Measurements from ENCODE around the gene EYS. TPM values are rescaled to one million over a fixed set of nuclear protein-coding genes. Genes with fewer than 3 reads are reported as not detected.

The EYS gene
- total RNA-seq, 1 experiment from 2014 or later, result not detected

GRCh38 chr6:63676412-63677114 is 2030.5 kb downstream of the EYS start:
- H3K9me3 ChIP-seq (ENCODE audit: control insufficient read depth, low read depth, low read length), result no peaks in the 10 kb centered on the region
- no peak overlapping the region for H3K4ac ChIP-seq (ENCODE audit: low read depth, low read length)
- DNase-seq, result no peak
- Mint-ChIP-seq H3K9me3 (no peaks in the 10 kb centered on the region), H3K27me3 (ENCODE audit: low read depth) (no peaks in the 10 kb centered on the region), H3K27ac (no peak overlapping the region), H3K4me3 (no peak overlapping the region), H3K4me1 (peaks cover 11 to 20% of the 10 kb centered on the region in 2 experiments), H3K36me3 (ENCODE audit: insufficient read depth in 1 of 3, low read depth in 3 of 3) (peaks cover 4 to 20% (median 18%) of the 10 kb centered on the region in 3 experiments; a peak in 6 of 7 replicates)
- no peaks in the 10 kb centered on the region for H3K23me2 ChIP-seq (ENCODE audit: insufficient read length, low read depth, low read length, poor library complexity, severe bottlenecking)
- no peak overlapping the region for H4K91ac ChIP-seq (ENCODE audit: insufficient read length, low read depth, low read length)
- H4K20me1 ChIP-seq (ENCODE audit: control insufficient read depth, insufficient read depth, insufficient read length), result no peaks in the 10 kb centered on the region
- no peak overlapping the region for H2BK120ac ChIP-seq (ENCODE audit: low read depth, low read length, poor library complexity, severe bottlenecking)
- H2BK5ac ChIP-seq (ENCODE audit: insufficient read length, low read length), result no peak overlapping the region
- H4K5ac ChIP-seq (ENCODE audit: insufficient read length, low read depth, low read length), result no peak overlapping the region
- no peak overlapping the region for H2BK15ac ChIP-seq (ENCODE audit: low read depth, low read length)
- no peak overlapping the region for H3K18ac ChIP-seq (ENCODE audit: insufficient read length, low read depth, low read length)
- no CpG with 5 or more reads among the region's 3 CpGs for WGBS (ENCODE audit: extremely low coverage, insufficient read length, low lambda C conversion rate)
- H3T11ph ChIP-seq (ENCODE audit: low read length), result no peak overlapping the region
- peaks cover 4% of the 10 kb centered on the region for H3K79me1 ChIP-seq (ENCODE audit: insufficient read depth, low read depth, low read length, poor library complexity, severe bottlenecking)
- no peak for TF ChIP-seq CTCF (conservative IDR thresholded peaks at IDR 0.05)
- H3K4me2 ChIP-seq (ENCODE audit: insufficient read depth, insufficient read length, low read length), result no peak overlapping the region
- no peak overlapping the region for H2BK12ac ChIP-seq (ENCODE audit: insufficient read length, low read depth, low read length)
- H2AK5ac ChIP-seq (ENCODE audit: insufficient read length, low read length), result no peak overlapping the region
- H4K8ac ChIP-seq (replicated peaks; ENCODE audit: insufficient read length, low read depth, low read length), result no peak overlapping the region
- H3K27ac ChIP-seq (ENCODE audit: insufficient read length, low read depth, low read length), result no peak overlapping the region
- no peak overlapping the region for H3K14ac ChIP-seq (ENCODE audit: insufficient read depth, low read length)
- H2AFZ ChIP-seq (ENCODE audit: low read length), result no peak overlapping the region
- H3K27me3 ChIP-seq (ENCODE audit: insufficient read depth, low read length), result no peaks in the 10 kb centered on the region
- no peak overlapping the region for H2BK20ac ChIP-seq (ENCODE audit: low read depth, low read length, poor library complexity, severe bottlenecking)
- H3K23ac ChIP-seq (ENCODE audit: insufficient read length, low read depth, low read length), result no peak overlapping the region
- no peak overlapping the region for H3K56ac ChIP-seq (ENCODE audit: insufficient read length, low read depth, low read length)
- H3K4me1 ChIP-seq (ENCODE audit: insufficient read depth, low read length), result peaks cover 4% of the 10 kb centered on the region; the same call in 1 of the 2 replicates
- no peak overlapping the region for H3K9ac ChIP-seq (ENCODE audit: extremely low read depth, insufficient read length, low read length)
- peaks cover 20% of the 10 kb centered on the region; the same call in 1 of the 2 replicates for H3K79me2 ChIP-seq (ENCODE audit: insufficient read depth, low read length)
